Stimulated activated CD4-positive, alpha-beta T cell treated with anti-CD3 and anti-CD28 coated beads, TNF-alpha, amount 100 ng/mL, for 4 hours (primary cell): ENCODE data around the gene PRADC1.
"Not testable (repeated sequence)": the region's sequence is repeated elsewhere in the genome, so short reads cannot be mapped to it uniquely, and the experiment has no call there.

Experiments
- DNase-seq, 3 experiments: peaks; one replicate each; pipeline ENCODE4 v3.0.0-alpha.2; 2020; ENCODE audit warnings: low read depth in 3 of 3

PRADC1 gene

DNA sequence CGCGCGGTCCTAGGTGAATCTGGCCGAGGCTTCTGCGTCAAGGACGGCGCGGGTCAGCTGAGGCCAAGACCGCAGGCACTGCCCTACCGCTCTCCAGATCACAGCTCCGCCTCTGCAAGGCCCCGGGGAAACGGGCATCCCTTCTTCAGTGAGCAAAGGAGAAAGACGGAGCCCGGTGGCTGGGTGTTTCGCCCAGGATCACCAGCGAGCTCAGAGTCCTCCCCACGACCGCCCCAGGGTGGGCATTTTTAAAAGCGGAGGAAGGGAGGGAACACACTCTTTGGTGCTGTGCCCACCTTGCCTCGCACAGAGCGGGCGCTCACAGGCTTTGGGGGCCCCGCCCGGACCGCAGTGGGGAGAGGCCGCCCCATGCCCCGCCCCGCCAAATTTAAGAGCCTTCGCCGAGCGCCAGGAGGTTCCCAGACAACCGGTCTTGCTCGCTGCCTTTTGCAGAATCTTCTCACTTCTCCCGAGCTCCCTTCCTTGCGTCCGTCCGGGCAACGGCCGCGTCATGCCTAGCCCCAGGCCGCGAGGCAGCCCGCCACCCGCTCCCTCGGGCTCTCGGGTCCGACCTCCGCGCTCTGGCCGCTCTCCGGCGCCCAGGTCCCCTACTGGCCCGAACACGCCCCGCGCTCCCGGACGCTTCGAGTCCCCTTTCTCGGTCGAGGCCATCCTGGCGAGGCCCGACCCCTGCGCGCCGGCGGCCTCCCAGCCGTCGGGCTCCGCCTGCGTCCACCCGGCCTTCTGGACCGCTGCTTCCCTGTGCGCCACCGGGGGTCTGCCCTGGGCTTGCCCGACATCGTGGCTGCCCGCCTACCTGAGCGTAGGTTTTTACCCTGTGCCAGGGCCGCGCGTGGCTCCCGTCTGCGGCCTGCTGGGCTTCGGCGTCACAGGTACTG, 30.6 kb downstream of the PRADC1 start, which contains the start of gene NOTO:
NOTO (plus strand) TSS at position 419 of the 899 bp plus-strand sequence; CDS start at position 512, 93 bp downstream.
- no peak for DNase-seq

DNA sequence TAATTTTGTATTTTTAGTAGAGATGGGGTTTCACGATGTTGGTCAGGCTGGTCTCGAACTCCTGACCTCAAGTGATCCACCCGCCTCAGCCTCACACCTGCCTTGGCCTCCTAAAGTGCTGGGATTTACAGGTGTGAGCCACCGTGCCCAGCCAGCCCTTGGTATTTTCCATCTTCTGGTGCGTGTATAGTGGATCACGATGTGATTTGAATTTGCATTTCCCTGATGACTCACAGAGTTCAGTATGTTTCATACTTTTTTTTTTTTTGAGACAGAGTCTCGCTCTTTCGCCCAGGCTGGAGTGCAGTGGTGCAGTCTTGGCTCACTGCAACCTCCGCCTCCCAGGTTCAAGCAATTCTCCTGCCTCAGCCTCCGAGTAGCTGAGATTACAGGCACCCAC, 32.8 kb downstream of the PRADC1 start:
- not testable (repeated sequence) for DNase-seq

DNA sequence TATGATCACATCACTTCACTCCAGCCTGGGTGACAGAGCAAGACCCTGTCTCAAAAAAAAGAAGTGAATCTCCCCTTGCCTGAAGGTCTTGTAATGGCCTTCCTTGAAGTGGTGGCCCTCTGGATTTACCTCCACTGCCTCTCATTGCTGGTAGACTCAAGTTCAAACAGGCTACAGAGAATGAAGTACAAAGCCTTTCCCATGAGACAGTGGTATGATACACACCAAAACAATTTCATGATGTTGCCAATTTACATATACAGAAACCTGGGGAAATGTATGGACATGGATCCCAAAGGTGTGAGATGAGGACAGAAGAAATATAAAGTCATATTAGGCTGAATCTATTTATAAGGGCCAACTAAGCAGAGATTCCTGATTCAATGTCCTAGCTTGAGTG, 35.5 kb downstream of the PRADC1 start:
- DNase-seq, result no peak

DNA sequence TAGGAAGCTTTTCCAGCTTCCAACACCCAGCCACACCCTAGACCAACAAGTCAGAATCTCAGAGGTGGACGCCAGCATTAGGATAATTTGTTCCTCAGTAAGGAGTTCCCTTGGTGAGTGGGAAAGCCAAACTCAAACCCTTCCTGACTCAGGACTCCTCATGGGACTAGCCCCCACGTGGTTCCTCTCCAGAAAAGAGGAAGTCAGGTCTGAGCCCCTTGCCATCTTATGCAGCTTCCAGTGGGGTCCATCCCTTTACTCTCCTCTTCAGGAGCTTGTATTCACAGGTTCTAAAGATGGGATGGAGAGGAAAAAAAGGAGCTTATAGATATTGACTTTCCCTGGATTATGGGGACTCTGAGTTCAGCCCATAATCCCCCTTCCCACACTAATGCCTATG, 45.5 kb downstream of the PRADC1 start:
- DNase-seq, result no peak

DNA sequence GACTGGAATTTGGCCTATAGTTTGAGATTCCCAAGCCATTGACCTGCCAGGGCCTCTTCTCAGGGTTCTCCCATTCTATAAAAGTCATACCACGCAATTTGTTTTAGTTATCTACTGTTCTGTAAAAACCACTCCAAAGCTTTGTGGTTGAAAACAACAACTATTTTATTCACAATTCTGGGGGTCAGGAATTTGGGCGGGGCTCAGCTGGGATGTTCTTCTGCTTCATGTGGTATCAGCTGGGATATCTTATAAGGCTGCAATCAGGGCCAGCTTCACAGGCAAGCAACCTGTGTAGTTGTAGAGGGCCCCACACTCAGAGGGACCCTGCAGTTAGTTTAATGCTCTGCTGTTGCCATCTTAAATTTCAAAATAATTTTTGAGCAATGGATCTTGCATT, 47.1 kb downstream of the PRADC1 start:
- DNase-seq, result no peak
